COR-L47 (cell line): ENCODE measurements around the gene SSH2.

Source experiments
- DNase-seq: peaks from one replicate; lab custom pipeline; 2025; lab: John Stamatoyannopoulos, UW

Gene SSH2

DNA sequence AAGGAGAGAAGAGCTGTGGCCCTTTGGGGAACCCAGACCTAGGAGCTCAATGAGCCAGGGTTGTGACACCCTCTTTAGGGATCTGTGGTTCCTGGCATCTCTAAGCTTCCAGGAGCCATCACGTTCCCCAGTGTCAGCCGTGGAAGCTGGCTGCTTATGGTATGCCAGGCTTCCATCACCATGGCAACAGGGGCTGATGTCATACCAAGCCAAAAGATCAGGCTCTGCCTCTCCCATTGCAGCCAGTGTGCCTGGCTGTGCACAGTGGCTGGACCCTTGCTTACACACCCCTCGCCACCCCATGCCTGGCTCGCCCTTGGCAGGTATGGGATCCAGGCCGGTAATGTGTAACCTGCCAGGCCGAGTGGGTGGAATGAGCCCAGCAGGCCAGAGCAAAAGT lies 91.1 kb downstream of the SSH2 start:
- no peak for DNase-seq

DNA sequence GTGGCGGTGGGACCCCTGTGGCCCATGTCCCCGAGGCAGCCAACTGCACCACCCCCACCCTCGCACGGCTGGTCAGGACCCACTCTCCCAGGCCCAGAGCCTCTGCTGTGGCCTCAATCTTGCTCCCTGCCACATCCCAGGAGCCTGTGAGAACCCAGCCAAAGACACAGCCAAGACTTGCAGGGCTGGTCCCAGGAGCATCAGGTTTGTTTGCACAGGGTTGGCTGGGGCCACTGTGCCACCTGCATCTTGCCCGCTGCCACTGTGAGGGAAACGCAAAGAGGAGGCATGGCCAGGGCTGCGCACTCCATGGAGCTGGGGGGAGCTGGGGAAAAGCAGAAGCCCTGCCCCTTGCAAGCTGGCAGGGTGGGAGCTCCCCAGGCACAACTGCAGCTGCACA lies 92.5 kb downstream of the SSH2 start:
- no peak for DNase-seq

DNA sequence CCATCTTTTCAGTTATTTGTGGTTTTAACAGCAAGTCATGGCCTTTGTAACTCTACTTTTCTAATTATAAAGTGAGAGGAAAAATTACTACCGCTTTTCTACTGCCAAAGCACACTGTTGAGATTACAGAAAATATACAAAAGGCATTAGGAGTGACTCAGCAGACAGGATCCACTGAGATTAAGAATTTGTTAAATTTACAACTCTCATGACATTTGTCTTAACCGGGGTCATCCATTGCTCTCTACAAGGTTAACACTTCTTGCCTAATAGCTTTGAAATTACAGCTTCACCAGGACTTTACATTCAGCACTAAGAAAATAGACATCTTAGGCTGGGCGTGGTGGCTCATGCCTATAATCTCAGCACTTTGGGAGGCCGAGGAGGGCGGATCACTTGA lies 93.4 kb downstream of the SSH2 start:
- DNase-seq: no peak

DNA sequence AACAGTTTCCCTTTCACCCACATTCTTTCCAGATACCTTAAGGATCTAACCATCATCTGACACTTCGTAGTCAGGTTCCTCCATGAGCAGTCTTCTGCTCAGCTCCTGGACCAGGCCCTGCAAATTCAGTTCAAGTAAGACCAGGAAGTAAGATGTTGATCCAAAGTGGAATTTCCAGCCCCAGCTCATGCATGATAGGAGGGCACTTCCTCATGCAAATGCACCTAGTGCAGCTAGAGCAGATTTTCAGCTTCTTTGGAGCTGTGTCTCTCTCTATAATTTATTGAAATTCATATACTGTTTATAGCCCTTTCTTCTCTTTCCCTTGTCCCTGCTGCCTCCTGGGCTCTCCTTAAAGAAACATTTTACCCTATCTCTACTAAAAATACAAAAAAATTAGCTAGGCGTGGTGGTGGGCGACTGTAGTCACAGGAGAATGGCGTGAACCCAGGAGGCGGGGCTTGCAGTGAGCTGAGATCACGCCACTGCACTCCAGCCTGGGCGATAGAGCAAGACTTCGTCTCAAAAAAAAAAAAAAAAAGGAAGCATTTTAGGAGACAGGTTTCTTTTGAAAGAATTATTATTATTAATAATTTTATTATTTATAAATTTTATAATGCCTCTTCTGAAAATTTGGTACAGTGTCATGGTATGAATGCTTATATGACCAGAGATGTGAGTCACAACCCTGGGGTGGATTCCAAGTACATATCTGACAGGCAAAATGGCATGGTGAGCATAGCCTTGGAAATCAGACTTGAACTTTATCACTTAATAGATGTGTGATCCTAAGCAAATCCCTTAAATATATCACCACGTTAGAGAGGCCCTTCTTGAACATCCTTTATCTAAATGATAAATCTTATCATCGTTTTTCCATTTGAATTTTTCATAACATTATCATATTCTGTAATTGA lies 94.3 kb downstream of the SSH2 start:
- DNase-seq: no peak

DNA sequence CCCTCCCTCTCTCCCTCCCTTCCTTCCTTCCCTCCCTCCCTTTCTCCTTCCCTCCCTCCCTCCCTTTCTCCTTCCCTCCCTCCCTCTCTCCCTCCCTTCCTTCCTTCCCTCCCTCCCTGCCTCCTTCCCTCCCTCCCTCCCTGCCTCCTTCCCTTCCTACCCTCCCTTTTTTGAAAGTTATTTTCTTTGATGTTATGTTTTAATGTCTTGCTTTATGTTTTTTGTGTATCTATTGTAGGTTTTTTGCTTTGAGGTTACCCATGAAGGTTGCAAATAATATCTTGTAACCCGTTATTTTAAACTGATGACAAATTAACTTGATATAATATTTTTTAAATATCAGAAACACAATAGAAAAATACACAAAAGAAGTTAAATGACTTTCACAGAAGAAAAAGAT lies 96.2 kb downstream of the SSH2 start:
- no peak for DNase-seq

DNA sequence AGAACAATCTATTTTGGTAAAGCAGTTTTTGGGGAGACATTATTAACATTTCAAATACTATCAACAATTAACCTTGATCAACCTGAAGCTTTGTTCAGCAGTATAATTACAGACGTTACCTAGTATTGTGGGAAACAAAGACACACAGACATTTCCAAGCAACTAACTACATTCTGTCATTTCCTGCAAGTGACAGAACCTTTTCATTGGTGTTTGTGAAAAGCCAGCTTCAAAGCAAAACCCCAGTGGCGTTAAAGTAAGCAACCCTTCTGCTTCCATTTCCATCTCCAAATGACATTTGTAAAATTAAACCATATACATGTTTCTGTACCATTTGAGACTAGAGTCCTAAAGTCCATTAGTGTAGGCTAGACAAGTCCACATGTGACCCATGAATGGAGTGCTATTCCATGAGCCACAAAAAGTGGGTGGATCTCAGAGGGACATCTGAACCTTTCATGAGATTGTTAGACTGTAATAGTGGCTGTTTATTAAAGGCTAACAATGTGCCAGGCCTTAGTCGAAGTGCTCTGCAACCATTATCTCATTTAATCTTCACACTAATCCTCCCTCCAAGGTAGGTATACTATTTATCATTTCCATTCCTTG lies 101.2 kb downstream of the SSH2 start:
- DNase-seq: no peak

- no peak for DNase-seq
Measured at GRCh38 chr17:29827179-29827578, 102.8 kb downstream of the SSH2 start.

DNA sequence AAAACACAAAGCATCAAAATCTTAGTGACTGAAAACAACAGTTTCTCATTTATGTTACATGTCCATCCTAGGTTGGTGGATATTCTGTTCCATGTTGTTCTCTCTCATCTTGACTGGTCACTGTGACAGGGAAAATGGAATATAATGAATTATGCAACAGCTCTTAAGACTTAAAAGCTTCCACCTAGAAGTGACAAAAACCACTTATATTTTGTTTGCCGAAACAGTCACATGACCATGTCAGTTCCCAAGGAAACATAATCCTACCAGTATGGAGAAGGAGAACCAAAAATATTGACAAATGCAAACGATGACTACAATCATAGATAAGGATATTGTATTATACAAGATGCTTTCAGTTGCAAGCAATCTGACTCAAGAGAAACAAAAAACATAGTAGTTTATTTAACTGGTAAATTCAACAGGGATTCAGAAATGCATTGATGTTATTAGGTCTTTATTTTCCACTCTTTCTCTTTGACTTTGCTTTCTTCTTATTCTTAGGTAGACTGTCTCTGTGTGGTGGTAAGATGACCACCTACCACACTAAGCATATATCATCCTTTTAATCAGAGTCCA lies 103.8 kb downstream of the SSH2 start:
- DNase-seq: no peak

GRCh38 chr17:29825604-29826003 lies 104.4 kb downstream of the SSH2 start:
- DNase-seq: no peak

DNA sequence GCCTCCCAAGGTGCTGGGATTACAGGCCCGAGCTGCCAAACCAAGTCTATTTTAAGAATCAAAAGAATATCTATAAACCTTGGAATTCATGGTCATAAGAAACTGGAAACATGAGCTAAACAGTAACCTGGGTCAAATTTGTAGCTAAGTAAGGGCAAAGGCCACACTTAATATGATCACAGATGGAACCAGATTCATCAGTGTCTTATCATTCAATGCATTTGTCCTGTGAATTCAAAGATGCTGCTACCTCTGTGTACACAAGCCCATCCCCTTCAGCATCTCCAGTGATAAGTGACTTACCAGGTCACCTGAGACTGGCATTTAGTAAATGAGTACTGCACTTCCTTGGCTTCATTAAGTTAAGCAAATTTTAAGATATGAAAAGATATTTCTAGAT lies 108.1 kb downstream of the SSH2 start:
- no peak for DNase-seq

DNA sequence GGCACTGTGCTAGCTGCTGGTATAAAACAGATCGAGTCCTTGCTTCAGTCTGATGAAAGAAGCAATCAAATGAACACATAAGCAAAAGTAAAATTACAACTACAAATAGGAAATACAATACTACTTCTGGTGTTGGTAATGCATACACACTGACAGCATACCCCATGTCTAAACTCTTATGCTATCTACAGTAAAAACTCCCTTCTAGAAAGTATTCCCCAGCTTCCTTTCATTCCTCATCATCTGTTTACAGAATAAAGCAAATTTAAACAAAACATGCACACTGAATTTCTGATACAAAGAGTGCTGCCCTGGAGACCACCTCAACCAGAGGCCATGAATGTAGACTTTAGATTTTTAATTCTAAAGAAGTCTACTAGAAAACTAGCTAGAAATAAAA lies 109.6 kb downstream of the SSH2 start:
- DNase-seq: no peak

- peak; percentile 39 for DNase-seq
Measured at GRCh38 chr17:29807520-29808361, 122.3 kb downstream of the SSH2 start.

DNA sequence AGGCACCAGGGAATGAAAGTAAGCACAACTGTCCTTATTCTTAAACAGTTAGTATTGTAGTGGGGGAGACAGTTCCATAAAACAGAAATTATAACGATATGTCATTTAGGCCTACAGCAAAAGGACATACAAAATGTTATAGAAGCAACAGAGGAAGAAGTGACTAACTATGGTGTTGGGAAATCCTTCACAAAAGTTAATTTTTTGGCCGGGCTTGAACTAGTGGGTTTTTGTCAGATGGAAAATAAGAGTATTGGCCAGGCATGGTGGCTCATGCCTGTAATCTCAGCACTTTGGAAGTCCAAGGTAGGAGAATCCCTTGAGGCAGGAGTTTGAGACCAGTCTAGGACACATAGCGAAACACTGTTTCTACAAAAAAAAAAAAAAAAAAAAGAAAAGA lies 127.8 kb downstream of the SSH2 start:
- DNase-seq: no peak

DNA sequence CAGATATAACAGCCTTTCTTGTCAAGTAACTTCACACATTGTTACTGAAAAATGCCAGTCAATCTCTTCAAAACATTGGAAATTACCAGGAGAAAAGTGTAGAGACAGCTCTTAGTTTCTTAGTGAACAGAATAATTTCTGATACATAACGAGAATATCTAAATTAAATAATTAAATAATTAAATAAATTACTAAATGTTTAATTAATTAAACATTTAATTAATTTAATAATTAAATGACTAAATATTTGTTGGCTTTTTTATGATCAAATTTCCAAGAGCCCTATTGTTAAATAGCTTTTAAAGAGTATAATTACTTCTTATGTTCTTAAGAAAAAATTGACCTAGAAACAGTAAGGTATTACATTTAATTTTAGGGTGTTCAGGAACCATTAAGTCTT lies 129.6 kb downstream of the SSH2 start:
- DNase-seq: no peak

GRCh38 chr17:29796652-29797051 lies 133.4 kb downstream of the SSH2 start:
- no peak for DNase-seq

GRCh38 chr17:29793501-29793900 lies 136.5 kb downstream of the SSH2 start:
- DNase-seq: no peak

- DNase-seq: no peak
Measured at GRCh38 chr17:29791336-29792080, 138.5 kb downstream of the SSH2 start.

DNA sequence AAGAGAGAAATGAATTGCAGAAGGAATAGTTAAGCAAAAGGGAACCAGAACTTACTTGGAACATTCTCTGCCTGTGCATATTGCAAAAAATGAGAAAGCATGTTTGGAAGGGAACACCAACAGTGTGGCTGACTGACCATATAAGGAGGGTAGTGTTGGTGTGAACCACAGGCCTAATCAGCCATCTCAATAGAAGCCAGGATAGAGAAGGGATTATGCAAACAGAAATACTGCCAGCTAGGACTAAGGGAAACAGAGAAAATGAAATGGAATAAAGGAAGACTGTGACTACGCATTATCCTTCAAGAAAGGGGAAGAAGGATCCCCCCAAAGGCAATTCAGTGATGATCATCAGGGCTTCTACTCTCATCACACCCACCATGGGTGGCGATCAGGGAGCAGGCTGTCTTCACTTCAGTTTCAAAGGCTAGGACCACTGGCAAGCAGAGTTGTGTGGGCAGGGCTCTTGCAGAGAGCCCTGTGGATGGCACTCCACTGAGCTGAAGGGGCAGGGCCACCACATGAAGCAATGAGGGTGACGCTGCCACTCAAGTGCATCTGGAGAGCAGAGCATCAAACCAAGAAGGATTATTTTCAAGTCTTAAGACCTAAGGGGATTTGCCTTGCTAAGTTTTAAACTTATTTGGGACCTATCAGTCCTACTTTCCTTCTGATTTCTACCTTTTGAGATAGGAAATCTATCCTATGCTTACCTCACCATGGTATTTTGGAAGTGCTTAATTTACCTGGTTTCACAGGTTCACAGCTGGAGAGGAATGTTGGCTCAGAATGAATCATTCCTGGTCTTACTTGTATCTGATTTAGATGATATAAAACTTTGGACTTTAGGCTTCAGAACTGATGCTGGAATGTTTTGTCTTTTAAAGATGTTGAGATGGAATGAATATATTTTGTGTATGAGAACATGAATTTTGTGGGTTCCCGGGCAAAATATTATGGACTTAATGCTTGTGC lies 140.5 kb downstream of the SSH2 start:
- DNase-seq: no peak

DNA sequence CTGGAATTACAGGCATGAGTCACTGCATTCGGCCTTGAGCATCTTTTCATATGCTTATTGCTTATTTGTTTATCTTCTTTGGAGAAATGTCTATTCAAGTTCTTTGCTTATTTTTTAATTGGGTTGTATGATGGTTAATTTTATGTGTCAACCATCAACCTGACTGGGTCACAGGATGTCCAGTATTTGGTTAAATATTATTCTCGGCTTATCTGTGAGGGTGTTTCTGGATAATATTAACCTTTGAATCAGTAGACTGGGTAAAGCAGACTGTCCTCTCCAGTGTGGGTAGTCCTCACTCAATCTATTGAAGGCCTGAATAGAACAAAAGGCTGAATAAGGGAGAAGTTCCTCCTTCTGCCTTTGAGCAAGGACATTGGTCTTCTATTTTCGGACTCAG lies 142.0 kb downstream of the SSH2 start:
- DNase-seq: no peak

GRCh38 chr17:29782917-29783316 lies 147.1 kb downstream of the SSH2 start:
- DNase-seq: no peak
